Smooth muscle cell (in vitro differentiated cells): ENCODE results near the gene EGF. TPM values are rescaled to one million over a fixed set of nuclear protein-coding genes. Genes with fewer than 3 reads are reported as not detected.

ENCODE experiments used
- DNase-seq: peaks from one replicate; lab custom pipeline; 2025; ENCODE audit not compliant: unreplicated experiment; lab: John Stamatoyannopoulos, UW
- H2AFZ ChIP-seq: fragments of 200-600 bp; sonication (generic); 2 replicates; pipeline ENCODE4 v1.6.0; 2016; ENCODE audit warnings: antibody characterized with exemption, low read depth, mild to moderate bottlenecking
- H3F3A ChIP-seq: fragments of 200-600 bp; sonication (generic); 2 replicates; pipeline ENCODE4 v1.6.0; 2017; ENCODE audit warnings: antibody characterized with exemption, low read depth
- H3K27ac ChIP-seq: fragments of 200-600 bp; sonication (generic); 2 replicates; pipeline ENCODE4 v1.5.1; 2016; ENCODE audit warnings: low read depth, mild to moderate bottlenecking
- H3K27me3 ChIP-seq: fragments of 200-600 bp; sonication (generic); 2 replicates; pipeline ENCODE4 v1.6.1; 2016; ENCODE audit warnings: low read depth, mild to moderate bottlenecking
- H3K36me3 ChIP-seq: fragments of 200-600 bp; sonication (generic); 2 replicates; pipeline ENCODE4 v1.5.1; 2016; ENCODE audit warnings: low read depth
- H3K4me1 ChIP-seq: fragments of 200-600 bp; sonication (generic); 2 replicates; pipeline ENCODE4 v1.5.1; 2016; ENCODE audit warnings: low read depth
- H3K4me2 ChIP-seq: fragments of 200-600 bp; sonication (generic); 2 replicates; pipeline ENCODE4 v1.6.0; 2016; ENCODE audit warnings: mild to moderate bottlenecking
- H3K4me3 ChIP-seq: fragments of 200-600 bp; sonication (generic); 2 replicates; pipeline ENCODE4 v1.5.1; 2016; ENCODE audit warnings: mild to moderate bottlenecking
- H3K79me2 ChIP-seq: fragments of 200-600 bp; sonication (generic); 2 replicates; pipeline ENCODE4 v1.6.0; 2016; ENCODE audit warnings: low read depth, mild to moderate bottlenecking
- H3K9ac ChIP-seq: fragments of 200-600 bp; sonication (generic); 2 replicates; pipeline ENCODE4 v1.6.0; 2016; ENCODE audit warnings: low read depth
- H3K9me3 ChIP-seq: fragments of 200-600 bp; sonication (generic); replicated peaks from 2 replicates; pipeline ENCODE4 v1.5.1; 2016; ENCODE audit warnings: low read depth
- H4K20me1 ChIP-seq: fragments of 200-600 bp; sonication (generic); 2 replicates; pipeline ENCODE4 v1.6.0; 2016; ENCODE audit warnings: low read depth
- CTCF ChIP-seq: fragments of 200-600 bp; sonication (generic); IDR thresholded peaks from 2 replicates; pipeline ENCODE4 v1.5.1; 2017; ENCODE audit warnings: borderline replicate concordance, mild to moderate bottlenecking, antibody characterized with exemption; ENCODE audit not compliant: insufficient read depth, poor library complexity, severe bottlenecking
- WGBS: methylation state at CpG from one replicate; pipeline ENCODE4 v1.1.7; 2016; ENCODE audit warnings: low lambda C conversion rate; 5-methylcytosine and 5-hydroxymethylcytosine counted together
- polyA plus RNA-seq: library from polyadenylated mRNA; unstranded; fragments of >200 nt; fragmentation: Nextera tagmentation; extraction: Ambion mirVana; gene quantifications from 2 replicates; pipeline ENCODE4 v1.2.1, GENCODE V29; 2016
- total RNA-seq: library from RNA; depleted of rRNA; stranded (reverse); fragments of >200 nt; gene quantifications from 2 replicates; pipeline ENCODE4 v1.2.3, GENCODE V29; 2014

EGF gene
- total and polyA plus RNA-seq, 2 experiments from 2014 or later, result 0.72 to 15.2 TPM

DNA sequence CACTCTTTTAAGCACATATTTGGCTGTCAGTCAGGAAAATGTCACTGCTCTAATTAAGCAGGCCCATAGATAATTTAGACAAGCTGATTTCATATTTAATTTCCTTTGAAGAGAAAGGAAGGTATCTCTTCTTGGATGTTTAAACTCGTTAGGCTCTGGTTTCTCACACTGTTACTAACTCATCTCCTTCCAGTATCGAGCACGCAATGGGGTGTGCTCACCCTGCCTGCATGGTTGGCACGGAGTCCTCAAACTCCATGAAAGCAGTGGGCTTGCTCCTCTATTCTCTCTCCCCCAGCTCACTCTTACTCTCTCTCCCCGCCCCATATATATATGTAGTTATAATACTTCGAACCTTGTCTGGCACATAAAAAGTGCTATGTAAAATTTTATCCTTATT, 76.9 kb downstream of the EGF start:
- Histone ChIP-seq H3K4me2 (no peak overlapping the region), H4K20me1 (no peaks in the 10 kb centered on the region), H3K9me3 (no peaks in the 10 kb centered on the region), H2AFZ (no peak overlapping the region), H3K36me3 (no peaks in the 10 kb centered on the region), H3K9ac (peak overlapping the region; percentile 60), H3K4me1 (no peaks in the 10 kb centered on the region), H3K79me2 (no peaks in the 10 kb centered on the region), H3F3A (no peaks in the 10 kb centered on the region), H3K27ac (peak overlapping the region; percentile 81), H3K4me3 (no peak overlapping the region), H3K27me3 (no peaks in the 10 kb centered on the region)
- 74% methylated on average over 6 of the region's 6 CpGs for whole genome bisulfite sequencing
- no peak for TF ChIP-seq CTCF
- DNase-seq, result no peak

- whole genome bisulfite sequencing, result 96% methylated on average over 5 of the region's 5 CpGs
- no peak for DNase-seq
These were observed 77.9 kb downstream of the EGF start for GRCh38 chr4:109990261-109991257.

GRCh38 chr4:109993116-109993515, 80.4 kb downstream of the EGF start:
- Histone ChIP-seq H3K27me3 (no peaks in the 10 kb centered on the region), H3K9ac (no peak overlapping the region), H4K20me1 (no peaks in the 10 kb centered on the region), H2AFZ (no peak overlapping the region), H3K4me3 (no peak overlapping the region), H3K36me3 (no peaks in the 10 kb centered on the region), H3K9me3 (no peaks in the 10 kb centered on the region), H3K4me1 (no peaks in the 10 kb centered on the region), H3K79me2 (no peaks in the 10 kb centered on the region), H3K27ac (no peak overlapping the region), H3F3A (no peaks in the 10 kb centered on the region), H3K4me2 (no peak overlapping the region)
- no peak for DNase-seq
- WGBS, result 72% methylated on average over 4 of the region's 4 CpGs
- no peak for TF ChIP-seq CTCF

More at GRCh38 chr4:109990261-109991257, 77.9 kb downstream of the EGF start:
- Histone ChIP-seq H3F3A (no peaks in the 10 kb centered on the region), H3K36me3 (no peaks in the 10 kb centered on the region), H2AFZ (no peak overlapping the region), H4K20me1 (no peaks in the 10 kb centered on the region), H3K4me1 (no peaks in the 10 kb centered on the region), H3K27ac (peak overlapping the region; percentile 81), H3K9ac (no peak overlapping the region), H3K79me2 (no peaks in the 10 kb centered on the region), H3K4me2 (no peak overlapping the region), H3K9me3 (no peaks in the 10 kb centered on the region), H3K27me3 (no peaks in the 10 kb centered on the region), H3K4me3 (no peak overlapping the region)
- TF ChIP-seq CTCF, result no peak
